GM12878 (cell line): ENCODE measurements around the gene ETV2. TPM values are rescaled to one million over a fixed set of nuclear protein-coding genes. Genes with fewer than 3 reads are reported as not detected.

ENCODE experiments used
- ATAC-seq: fragments of 200-7000 bp; cut with Tn5 transposase; 3 replicates; pipeline ENCODE4 v1.9.1; 2020; ENCODE audit warnings: mild to moderate bottlenecking, moderate library complexity
- BruUV-seq: library from RNA; stranded (reverse); fragments of 400-500 nt; replicated peaks from 2 replicates; lab custom pipeline; 2021; lab: Mats Ljungman, UMichigan
- CTCF ChIA-PET: fragments of 300-600 bp; sonication (Branson Sonifier 250); formaldehyde crosslinking; extraction: SDS; loops from one replicate; lab custom pipeline; 2021; ENCODE audit warnings: inconsistent platforms; lab: Yijun Ruan, JAX
- POLR2A ChIA-PET: fragments of 350-600 bp; formaldehyde crosslinking; extraction: SDS; loops from one replicate; lab custom pipeline; 2021; ENCODE audit warnings: inconsistent platforms; lab: Charles Lee
- RAD21 ChIA-PET: fragments of 300-600 bp; sonication (Branson Sonifier 250); formaldehyde crosslinking; loops from one replicate; lab custom pipeline; 2023; ENCODE audit warnings: antibody characterized with exemption; ENCODE audit not compliant: unreplicated experiment; lab: Charles Lee
- SMC1A ChIA-PET: fragments of 300-600 bp; sonication (Branson Sonifier 250); formaldehyde crosslinking; loops from one replicate; lab custom pipeline; 2023; ENCODE audit not compliant: unreplicated experiment, uncharacterized antibody; lab: Charles Lee
- DNase-seq: peaks from one replicate; pipeline ENCODE4 v3.0.0-alpha.2; 2011; ENCODE audit warnings: low read depth, low spot score
- FAIRE-seq: peaks from 3 replicates; lab custom pipeline; 2011; peaks lifted over from hg19 to GRCh38; lab: Jason Lieb, UNC
- H2AFZ ChIP-seq: 2 replicates; pipeline ENCODE4 v1.6.0; 2011; ENCODE audit warnings: low read depth, low read length, control low read depth; ENCODE audit not compliant: control insufficient read depth
- H3K27ac ChIP-seq: 2 replicates; pipeline ENCODE4 v1.5.1; 2011; ENCODE audit warnings: control low read depth; ENCODE audit not compliant: control insufficient read depth, insufficient read depth
- H3K27me3 ChIP-seq, 2 experiments: replicated peaks in 1 of 2; 2 replicates each; pipeline versions ENCODE4 v1.6.0 to v1.6.1; 2011; ENCODE audit warnings: low read length in 1 of 2; ENCODE audit not compliant: control insufficient read depth in 2 of 2, insufficient read depth in 2 of 2
- H3K36me3 ChIP-seq, 2 experiments: 2 replicates each; pipeline ENCODE4 v1.5.1; 2011; ENCODE audit warnings: low read length in 1 of 2; ENCODE audit not compliant: control insufficient read depth in 2 of 2, insufficient read depth in 2 of 2
- H3K4me1 ChIP-seq: 2 replicates; pipeline ENCODE4 v1.6.1; 2011; ENCODE audit warnings: mild to moderate bottlenecking, low read length, moderate library complexity, mixed read lengths; ENCODE audit not compliant: control insufficient read depth, insufficient read depth
- H3K4me2 ChIP-seq: 2 replicates; pipeline ENCODE4 v1.6.0; 2011; ENCODE audit warnings: control low read depth; ENCODE audit not compliant: control insufficient read depth, insufficient read depth
- H3K4me3 ChIP-seq: fragments of 200-600 bp; sonication (generic); 2 replicates; pipeline ENCODE4 v1.5.1; 2016
- H3K79me2 ChIP-seq: 2 replicates; pipeline ENCODE4 v1.6.0; 2011; ENCODE audit warnings: low read length; ENCODE audit not compliant: control insufficient read depth, insufficient read depth
- H3K9ac ChIP-seq: 2 replicates; pipeline ENCODE4 v1.8.0; 2011; ENCODE audit warnings: low read length, control low read depth, mixed read lengths; ENCODE audit not compliant: control insufficient read depth, insufficient read depth
- H3K9me3 ChIP-seq: replicated peaks from 3 replicates; pipeline ENCODE4 v1.5.1; 2011; ENCODE audit warnings: mild to moderate bottlenecking, low read length; ENCODE audit not compliant: control insufficient read depth, insufficient read depth
- H4K20me1 ChIP-seq: 2 replicates; pipeline ENCODE4 v1.6.0; 2011; ENCODE audit not compliant: control insufficient read depth, insufficient read depth
- CEBPB ChIP-seq, 2 experiments: fragments of 150-350 bp in 1 of 2; IDR thresholded peaks; 2 replicates each; pipeline ENCODE4 v1.6.1; 2012 to 2014; ENCODE audit warnings: low read depth in 2 of 2, low read length in 2 of 2, borderline replicate concordance in 1 of 2, inconsistent platforms in 1 of 2
- DPF2 ChIP-seq: fragments of 450-650 bp; IDR thresholded peaks from 2 replicates; pipeline ENCODE4 v1.6.1; 2017; ENCODE audit warnings: mild to moderate bottlenecking
- E4F1 ChIP-seq: fragments of 450-650 bp; IDR thresholded peaks from 2 replicates; pipeline ENCODE4 v1.6.1; 2018; ENCODE audit warnings: borderline replicate concordance, mild to moderate bottlenecking; ENCODE audit not compliant: partially characterized antibody
- EED ChIP-seq: sonication (generic); IDR thresholded peaks from 2 replicates; pipeline ENCODE4 v1.6.1; 2016; ENCODE audit warnings: antibody characterized with exemption, low read depth
- IKZF1 ChIP-seq: fragments of 450-650 bp; conservative IDR thresholded peaks from 2 replicates; pipeline ENCODE4 v1.6.1; 2017; ENCODE audit warnings: antibody characterized with exemption, mild to moderate bottlenecking
- IKZF2 ChIP-seq, 2 experiments: fragments of 450-650 bp; IDR thresholded peaks; 2 replicates each; pipeline ENCODE4 v1.6.1; 2017; ENCODE audit warnings: mild to moderate bottlenecking in 2 of 2, moderate library complexity in 2 of 2
- KLF5 ChIP-seq: fragments of 450-650 bp; IDR thresholded peaks from 2 replicates; pipeline ENCODE4 v1.6.1; 2014; ENCODE audit warnings: mild to moderate bottlenecking; ENCODE audit not compliant: partially characterized antibody
- NR2C2 ChIP-seq: IDR thresholded peaks from 2 replicates; pipeline ENCODE4 v1.6.1; 2011; ENCODE audit warnings: borderline replicate concordance, low read depth; ENCODE audit not compliant: control insufficient read depth, insufficient read length
- RB1 ChIP-seq: fragments of 450-650 bp; formaldehyde crosslinking; IDR thresholded peaks from 2 replicates; pipeline ENCODE4 v1.6.1; 2017; ENCODE audit warnings: mild to moderate bottlenecking, borderline replicate concordance
- SREBF1 ChIP-seq: IDR thresholded peaks from 2 replicates; pipeline ENCODE4 v1.6.1; 2012; ENCODE audit warnings: mild to moderate bottlenecking, low read length
- SUPT20H ChIP-seq: IDR thresholded peaks from 2 replicates; pipeline ENCODE4 v1.6.1; 2011; ENCODE audit warnings: low read depth, mild to moderate bottlenecking, low read length, moderate library complexity, borderline replicate concordance; ENCODE audit not compliant: control insufficient read depth
- TCF12 ChIP-seq: IDR thresholded peaks from 2 replicates; pipeline ENCODE4 v1.6.1; 2011; ENCODE audit warnings: low read depth, mild to moderate bottlenecking, low read length
- USF2 ChIP-seq: IDR thresholded peaks from 2 replicates; pipeline ENCODE4 v1.6.1; 2011; ENCODE audit warnings: low read depth, low read length, improper control_type of control experiment, borderline replicate concordance
- ZNF384 ChIP-seq: IDR thresholded peaks from 2 replicates; pipeline ENCODE4 v1.6.1; 2012; ENCODE audit warnings: low read depth, mild to moderate bottlenecking, low read length, improper control_type of control experiment, borderline replicate concordance
- WGBS: methylation state at CpG from one replicate; pipeline ENCODE4 v1.1.6; 2016; ENCODE audit warnings: low lambda C conversion rate; ENCODE audit not compliant: insufficient replicate concordance, insufficient coverage; ENCODE audit errors: missing lambda C conversion rate; 5-methylcytosine and 5-hydroxymethylcytosine counted together
- in situ Hi-C: fragments of 300-500 bp; cut with MboI; formaldehyde crosslinking; loops from 9 replicates; pipeline ENCODE4 v1.14.3; 2018; ENCODE audit warnings: mixed read lengths
- intact Hi-C: fragments of 100-400 bp; cut with micrococcal nuclease; formaldehyde crosslinking; loops from one replicate; pipeline ENCODE4 v1.14.2; 2022; ENCODE audit not compliant: unreplicated experiment
- polyA plus RNA-seq, 11 experiments: library from polyadenylated mRNA; depleted of rRNA in 4 of 11; unstranded in 6 of 11; stranded (reverse) in 5 of 11; fragments of >200 nt; fragmentation: Nextera tagmentation in 4 of 11; fragmentation: Illumina TruSeq in 1 of 11; extraction: Ambion mirVana in 4 of 11; extraction: Trizol in 1 of 11; gene quantifications; 1 replicate in 1 of 11; 2 replicates in 10 of 11; pipeline versions ENCODE4 v1.2.1 to v1.2.3, GENCODE V29; 2011 to 2016; ENCODE audit warnings: inconsistent platforms in 2 of 11, missing spikeins in 2 of 11, low read depth in 1 of 11
- total RNA-seq, 4 experiments: library from RNA; depleted of rRNA in 3 of 4; stranded (reverse); fragments of >200 nt in 3 of 4; fragmentation: Illumina TruSeq in 1 of 4; extraction: Trizol in 1 of 4; gene quantifications; 2 replicates each; pipeline versions ENCODE4 v1.2.1 to v1.2.3, GENCODE V29; 2013 to 2021
- TF ChIP-seq, protein P1 (sequence below): fragments of 450-650 bp; IDR thresholded peaks from 2 replicates; pipeline ENCODE4 v1.6.1; 2017; ENCODE audit warnings: low read depth, mild to moderate bottlenecking, moderate library complexity
- TF ChIP-seq, protein P2 (sequence below): IDR thresholded peaks from 2 replicates; pipeline ENCODE4 v1.6.1; 2011; ENCODE audit warnings: borderline replicate concordance, low read depth, mild to moderate bottlenecking, moderate library complexity, low read length; ENCODE audit not compliant: insufficient read depth, poor library complexity, severe bottlenecking

The ETV2 gene
- total and polyA plus RNA-seq, 10 of the 15 experiments (the other 5 are each of a cell fraction or from before 2014, with no cell fraction given) = 0.10 to 1.4 (median 0.54) TPM; not detected in 1

GRCh38 chr19:35673121-35673804 is 31.7 kb downstream of the ETV2 start:
- ATAC-seq (peak; percentile 94), FAIRE-seq (peak; percentile 52), DNase-seq (no peak)
- Histone ChIP-seq H2AFZ (peak overlapping the region; percentile 87), H3K4me3 (peak overlapping the region; percentile 67), H4K20me1 (no peaks in the 10 kb centered on the region), H3K27me3 (no peaks in the 10 kb centered on the region), H3K36me3 (no peaks in the 10 kb centered on the region), H3K4me2 (peak overlapping the region; percentile 92), H3K4me1 (peaks cover 4% of the 10 kb centered on the region), H3K9ac (no peak overlapping the region), H3K9me3 (no peaks in the 10 kb centered on the region), H3K27ac (no peak overlapping the region), H3K79me2 (no peaks in the 10 kb centered on the region)
- no TSS peak for BruUV-seq
- POLR2A ChIA-PET = interaction anchor here (0.6 to 1.2 kb wide), 3 partner anchors 25 to 63 kb away, joined by 3 to 5 read pairs (median 3); partner anchors contain the start of gene COX6B1
- intact Hi-C loops = no loop called here
- 3% methylated on average over 39 of the region's 39 CpGs for WGBS
- CTCF ChIA-PET = interaction anchor here (1.2 to 1.3 kb wide), 3 partner anchors 21 to 163 kb away, joined by 3 to 5 read pairs (median 4); no protein-coding TSS in a partner anchor
- SMC1A ChIA-PET = interaction anchor here (0.9 to 1.9 kb wide), 4 partner anchors 11 to 258 kb away, joined by 3 to 7 read pairs (median 4); partner anchors contain the start of gene COX6B1
- RAD21 ChIA-PET = interaction anchor here (1.0 to 1.2 kb wide), 2 partner anchors 25 to 28 kb away, joined by 3 read pairs; partner anchors contain the start of gene COX6B1
- in situ Hi-C loops = no loop called here
- no peak for TF ChIP-seq ZNF384
- TF ChIP-seq EED = 0 out of 2 replicates have a peak, but pooled peaks have one; percentile 33
- TF ChIP-seq, protein P1, sequence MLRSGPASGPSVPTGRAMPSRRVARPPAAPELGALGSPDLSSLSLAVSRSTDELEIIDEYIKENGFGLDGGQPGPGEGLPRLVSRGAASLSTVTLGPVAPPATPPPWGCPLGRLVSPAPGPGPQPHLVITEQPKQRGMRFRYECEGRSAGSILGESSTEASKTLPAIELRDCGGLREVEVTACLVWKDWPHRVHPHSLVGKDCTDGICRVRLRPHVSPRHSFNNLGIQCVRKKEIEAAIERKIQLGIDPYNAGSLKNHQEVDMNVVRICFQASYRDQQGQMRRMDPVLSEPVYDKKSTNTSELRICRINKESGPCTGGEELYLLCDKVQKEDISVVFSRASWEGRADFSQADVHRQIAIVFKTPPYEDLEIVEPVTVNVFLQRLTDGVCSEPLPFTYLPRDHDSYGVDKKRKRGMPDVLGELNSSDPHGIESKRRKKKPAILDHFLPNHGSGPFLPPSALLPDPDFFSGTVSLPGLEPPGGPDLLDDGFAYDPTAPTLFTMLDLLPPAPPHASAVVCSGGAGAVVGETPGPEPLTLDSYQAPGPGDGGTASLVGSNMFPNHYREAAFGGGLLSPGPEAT = 0 out of 2 replicates have a peak, but pooled peaks have one; percentile 44
- TF ChIP-seq, protein P2, sequence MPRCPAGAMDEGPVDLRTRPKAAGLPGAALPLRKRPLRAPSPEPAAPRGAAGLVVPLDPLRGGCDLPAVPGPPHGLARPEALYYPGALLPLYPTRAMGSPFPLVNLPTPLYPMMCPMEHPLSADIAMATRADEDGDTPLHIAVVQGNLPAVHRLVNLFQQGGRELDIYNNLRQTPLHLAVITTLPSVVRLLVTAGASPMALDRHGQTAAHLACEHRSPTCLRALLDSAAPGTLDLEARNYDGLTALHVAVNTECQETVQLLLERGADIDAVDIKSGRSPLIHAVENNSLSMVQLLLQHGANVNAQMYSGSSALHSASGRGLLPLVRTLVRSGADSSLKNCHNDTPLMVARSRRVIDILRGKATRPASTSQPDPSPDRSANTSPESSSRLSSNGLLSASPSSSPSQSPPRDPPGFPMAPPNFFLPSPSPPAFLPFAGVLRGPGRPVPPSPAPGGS = no peak
- no peak for TF ChIP-seq NR2C2
- TF ChIP-seq RB1 = no peak
- TF ChIP-seq KLF5 = no peak
- TF ChIP-seq DPF2 = no peak
- no peak for TF ChIP-seq CEBPB (IDR thresholded peaks at IDR 0.05; ENCODE audit: borderline replicate concordance in 1 of 2, low read depth in 2 of 2, low read length in 2 of 2)
- peak; percentile 49; the same call in 1 of the 2 replicates for TF ChIP-seq IKZF1
- no peak for TF ChIP-seq SUPT20H
- TF ChIP-seq TCF12 = no peak
- no peak for TF ChIP-seq USF2
- peak in 1 of 2 experiments; percentile 9; a peak in 1 of 4 replicates for TF ChIP-seq IKZF2 (IDR thresholded peaks at IDR 0.05)
- no peak for TF ChIP-seq E4F1
- TF ChIP-seq SREBF1 = no peak
